SK-N-SH treated with all-trans-retinoic acid at 6 μM for 48 hours (cell line): ENCODE data around the gene CFAP100.

Experiments used
- ATAC-seq: fragments of 200-7000 bp; cut with Tn5 transposase; 3 replicates; pipeline ENCODE4 v1.9.1; 2020; ENCODE audit warnings: mild to moderate bottlenecking, moderate library complexity
- BACH2 ChIP-seq: fragments of 250-450 bp; sonication (Bioruptor Pico); IDR thresholded peaks from 2 replicates; pipeline ENCODE4 v1.9.0; 2021; ENCODE audit warnings: mild to moderate bottlenecking, borderline replicate concordance
- CREB5 ChIP-seq: fragments of 250-450 bp; sonication (Bioruptor Pico); IDR thresholded peaks from 2 replicates; pipeline ENCODE4 v1.5.1; 2020; ENCODE audit warnings: low read depth, mild to moderate bottlenecking, moderate library complexity
- CSDC2 ChIP-seq: fragments of 250-450 bp; sonication (Bioruptor Pico); IDR thresholded peaks from 2 replicates; pipeline ENCODE4 v1.5.0; 2020; ENCODE audit warnings: mild to moderate bottlenecking, moderate library complexity
- ESRRG ChIP-seq: fragments of 250-450 bp; sonication (Bioruptor Pico); IDR thresholded peaks from 2 replicates; pipeline ENCODE4 v1.6.1; 2021; ENCODE audit warnings: mild to moderate bottlenecking
- GLIS3 ChIP-seq: fragments of 250-450 bp; sonication (Bioruptor Pico); IDR thresholded peaks from 2 replicates; pipeline ENCODE4 v1.5.0; 2020; ENCODE audit warnings: mild to moderate bottlenecking, moderate library complexity
- ISL1 ChIP-seq: fragments of 250-450 bp; sonication (Bioruptor Pico); IDR thresholded peaks from 2 replicates; pipeline ENCODE4 v2.1.2; 2022; ENCODE audit warnings: mild to moderate bottlenecking, moderate library complexity
- OSR1 ChIP-seq: fragments of 250-450 bp; sonication (Bioruptor Pico); IDR thresholded peaks from 2 replicates; pipeline ENCODE4 v1.8.0; 2022; ENCODE audit warnings: moderate library complexity, mild to moderate bottlenecking, inconsistent platforms
- PPARA ChIP-seq: fragments of 250-450 bp; sonication (Bioruptor Pico); IDR thresholded peaks from 2 replicates; pipeline ENCODE4 v1.5.0; 2020; ENCODE audit warnings: mild to moderate bottlenecking, borderline replicate concordance
- RARB ChIP-seq: fragments of 250-450 bp; sonication (Bioruptor Pico); IDR thresholded peaks from 2 replicates; pipeline ENCODE4 v1.8.0; 2021; ENCODE audit warnings: mild to moderate bottlenecking, moderate library complexity
- SNAI2 ChIP-seq: fragments of 250-450 bp; sonication (Bioruptor Pico); IDR thresholded peaks from 2 replicates; pipeline ENCODE4 v1.5.0; 2020; ENCODE audit warnings: mild to moderate bottlenecking, moderate library complexity
- TCF4 ChIP-seq: fragments of 250-450 bp; sonication (Bioruptor Pico); IDR thresholded peaks from 2 replicates; pipeline ENCODE4 v1.8.0; 2021; ENCODE audit warnings: mild to moderate bottlenecking, moderate library complexity, borderline replicate concordance
- TOX ChIP-seq: fragments of 250-450 bp; sonication (Bioruptor Pico); IDR thresholded peaks from 2 replicates; pipeline ENCODE4 v1.8.0; 2021; ENCODE audit warnings: mild to moderate bottlenecking, moderate library complexity, borderline replicate concordance
- ZFP3 ChIP-seq: fragments of 250-450 bp; sonication (Bioruptor Pico); IDR thresholded peaks from 2 replicates; pipeline ENCODE4 v1.5.0; 2020; ENCODE audit warnings: mild to moderate bottlenecking, moderate library complexity
- ZFP30 ChIP-seq: fragments of 450-650 bp; formaldehyde crosslinking; IDR thresholded peaks from 2 replicates; pipeline ENCODE4 v1.5.0; 2022; ENCODE audit warnings: mild to moderate bottlenecking, moderate library complexity
- ZNF565 ChIP-seq: fragments of 450-650 bp; formaldehyde crosslinking; conservative IDR thresholded peaks from 2 replicates; pipeline ENCODE4 v1.5.0; 2020; ENCODE audit warnings: low read depth, mild to moderate bottlenecking, moderate library complexity
- ZNF70 ChIP-seq: fragments of 450-650 bp; formaldehyde crosslinking; IDR thresholded peaks from 2 replicates; pipeline ENCODE4 v1.5.0; 2020; ENCODE audit warnings: mild to moderate bottlenecking, moderate library complexity
- ZNF8 ChIP-seq: fragments of 450-650 bp; formaldehyde crosslinking; IDR thresholded peaks from 2 replicates; pipeline ENCODE4 v1.5.0; 2020; ENCODE audit warnings: mild to moderate bottlenecking, moderate library complexity
- TF ChIP-seq, protein P1 (sequence below): fragments of 250-450 bp; sonication (Bioruptor Pico); IDR thresholded peaks from 2 replicates; pipeline ENCODE4 v1.8.0; 2020; ENCODE audit warnings: mild to moderate bottlenecking, moderate library complexity, borderline replicate concordance
- TF ChIP-seq, protein P2 (sequence below): fragments of 250-450 bp; sonication (Bioruptor Pico); IDR thresholded peaks from 2 replicates; pipeline ENCODE4 v1.5.0; 2020; ENCODE audit warnings: mild to moderate bottlenecking, moderate library complexity
- TF ChIP-seq, protein P3 (sequence below): fragments of 250-450 bp; sonication (Bioruptor Pico); IDR thresholded peaks from 2 replicates; pipeline ENCODE4 v1.5.1; 2021; ENCODE audit warnings: mild to moderate bottlenecking, moderate library complexity

Gene CFAP100

DNA sequence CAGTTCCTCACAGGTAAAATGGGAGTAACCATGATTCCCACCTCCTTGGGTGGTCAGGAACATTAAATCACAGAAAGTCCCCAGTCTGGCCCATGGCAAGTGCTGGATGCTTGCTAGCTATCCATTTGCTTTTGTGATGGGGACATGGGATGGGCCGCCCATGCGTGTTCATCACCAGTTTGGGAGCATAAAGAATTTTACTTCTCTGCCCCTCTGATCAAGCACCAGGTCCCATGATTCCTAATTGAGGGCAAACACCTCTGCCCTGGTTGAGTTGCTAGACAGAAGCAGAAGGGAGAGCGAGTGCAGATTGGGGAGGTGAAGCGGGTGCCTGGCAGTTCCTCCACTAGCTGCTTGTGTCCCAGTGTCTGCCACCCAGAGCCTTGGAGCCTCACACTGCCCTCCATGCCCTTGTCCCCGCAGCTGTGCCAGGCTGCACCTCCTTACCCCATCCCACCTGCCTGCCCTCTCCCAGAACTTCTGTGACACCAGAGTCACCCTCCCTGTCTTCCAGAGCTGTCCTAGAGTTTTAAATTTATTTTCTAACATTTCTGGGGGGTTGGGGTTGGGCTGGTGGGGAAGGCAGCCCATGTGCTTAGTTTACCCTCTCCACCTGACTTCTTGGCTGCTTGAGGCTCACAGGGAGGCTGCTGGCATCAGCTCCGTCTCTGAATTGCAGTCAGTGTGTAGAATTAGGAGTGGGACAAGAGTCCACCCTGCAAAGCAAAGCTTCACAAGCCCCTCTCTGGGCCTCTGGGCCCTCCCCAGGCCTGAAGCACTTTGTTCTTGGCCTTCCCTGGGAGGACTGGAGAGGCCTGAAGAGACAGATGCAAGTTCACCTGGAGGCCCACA is 18.4 kb downstream of the CFAP100 start (continued):
- TF ChIP-seq, protein P1, sequence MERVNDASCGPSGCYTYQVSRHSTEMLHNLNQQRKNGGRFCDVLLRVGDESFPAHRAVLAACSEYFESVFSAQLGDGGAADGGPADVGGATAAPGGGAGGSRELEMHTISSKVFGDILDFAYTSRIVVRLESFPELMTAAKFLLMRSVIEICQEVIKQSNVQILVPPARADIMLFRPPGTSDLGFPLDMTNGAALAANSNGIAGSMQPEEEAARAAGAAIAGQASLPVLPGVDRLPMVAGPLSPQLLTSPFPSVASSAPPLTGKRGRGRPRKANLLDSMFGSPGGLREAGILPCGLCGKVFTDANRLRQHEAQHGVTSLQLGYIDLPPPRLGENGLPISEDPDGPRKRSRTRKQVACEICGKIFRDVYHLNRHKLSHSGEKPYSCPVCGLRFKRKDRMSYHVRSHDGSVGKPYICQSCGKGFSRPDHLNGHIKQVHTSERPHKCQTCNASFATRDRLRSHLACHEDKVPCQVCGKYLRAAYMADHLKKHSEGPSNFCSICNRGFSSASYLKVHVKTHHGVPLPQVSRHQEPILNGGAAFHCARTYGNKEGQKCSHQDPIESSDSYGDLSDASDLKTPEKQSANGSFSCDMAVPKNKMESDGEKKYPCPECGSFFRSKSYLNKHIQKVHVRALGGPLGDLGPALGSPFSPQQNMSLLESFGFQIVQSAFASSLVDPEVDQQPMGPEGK: no peak
- TF ChIP-seq SNAI2 (CRISPR knock-in tag) (no peak), ESRRG (CRISPR knock-in tag) (no peak)

GRCh38 chr3:126413693-126414080 is 19.0 kb downstream of the CFAP100 start:
- TF ChIP-seq, protein P1: no peak
- no peak for TF ChIP-seq RARB (CRISPR knock-in tag)
- TF ChIP-seq ZNF8: no peak
- no peak for TF ChIP-seq BACH2
- TF ChIP-seq TOX (CRISPR knock-in tag): no peak
- no peak for TF ChIP-seq CREB5 (CRISPR knock-in tag)
- no peak for TF ChIP-seq ZFP30 (CRISPR knock-in tag)
- TF ChIP-seq ZNF70 (CRISPR knock-in tag): no peak
- TF ChIP-seq PPARA (CRISPR knock-in tag): no peak
- no peak for TF ChIP-seq ZNF565 (CRISPR knock-in tag)
- TF ChIP-seq, protein P2, sequence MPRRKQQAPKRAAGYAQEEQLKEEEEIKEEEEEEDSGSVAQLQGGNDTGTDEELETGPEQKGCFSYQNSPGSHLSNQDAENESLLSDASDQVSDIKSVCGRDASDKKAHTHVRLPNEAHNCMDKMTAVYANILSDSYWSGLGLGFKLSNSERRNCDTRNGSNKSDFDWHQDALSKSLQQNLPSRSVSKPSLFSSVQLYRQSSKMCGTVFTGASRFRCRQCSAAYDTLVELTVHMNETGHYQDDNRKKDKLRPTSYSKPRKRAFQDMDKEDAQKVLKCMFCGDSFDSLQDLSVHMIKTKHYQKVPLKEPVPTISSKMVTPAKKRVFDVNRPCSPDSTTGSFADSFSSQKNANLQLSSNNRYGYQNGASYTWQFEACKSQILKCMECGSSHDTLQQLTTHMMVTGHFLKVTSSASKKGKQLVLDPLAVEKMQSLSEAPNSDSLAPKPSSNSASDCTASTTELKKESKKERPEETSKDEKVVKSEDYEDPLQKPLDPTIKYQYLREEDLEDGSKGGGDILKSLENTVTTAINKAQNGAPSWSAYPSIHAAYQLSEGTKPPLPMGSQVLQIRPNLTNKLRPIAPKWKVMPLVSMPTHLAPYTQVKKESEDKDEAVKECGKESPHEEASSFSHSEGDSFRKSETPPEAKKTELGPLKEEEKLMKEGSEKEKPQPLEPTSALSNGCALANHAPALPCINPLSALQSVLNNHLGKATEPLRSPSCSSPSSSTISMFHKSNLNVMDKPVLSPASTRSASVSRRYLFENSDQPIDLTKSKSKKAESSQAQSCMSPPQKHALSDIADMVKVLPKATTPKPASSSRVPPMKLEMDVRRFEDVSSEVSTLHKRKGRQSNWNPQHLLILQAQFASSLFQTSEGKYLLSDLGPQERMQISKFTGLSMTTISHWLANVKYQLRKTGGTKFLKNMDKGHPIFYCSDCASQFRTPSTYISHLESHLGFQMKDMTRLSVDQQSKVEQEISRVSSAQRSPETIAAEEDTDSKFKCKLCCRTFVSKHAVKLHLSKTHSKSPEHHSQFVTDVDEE (CRISPR knock-in tag): no peak
- no peak for TF ChIP-seq ISL1 (CRISPR knock-in tag)
- no peak for TF ChIP-seq TCF4 (CRISPR knock-in tag)
- no peak for ATAC-seq

- no peak for ATAC-seq
Observed at GRCh38 chr3:126414406-126414805, 19.7 kb downstream of the CFAP100 start.

More at GRCh38 chr3:126414406-126414805, 19.7 kb downstream of the CFAP100 start:
- TF ChIP-seq ESRRG (CRISPR knock-in tag) (no peak), SNAI2 (CRISPR knock-in tag) (no peak), TOX (CRISPR knock-in tag) (no peak), ZFP30 (CRISPR knock-in tag) (no peak), OSR1 (CRISPR knock-in tag) (no peak), ZNF8 (no peak), ZNF70 (CRISPR knock-in tag) (no peak), TCF4 (CRISPR knock-in tag) (no peak), ZNF565 (CRISPR knock-in tag) (no peak), ISL1 (CRISPR knock-in tag) (no peak), CSDC2 (no peak), GLIS3 (CRISPR knock-in tag) (no peak), ZFP3 (CRISPR knock-in tag) (no peak), BACH2 (no peak), RARB (CRISPR knock-in tag) (no peak)
- TF ChIP-seq, protein P3, sequence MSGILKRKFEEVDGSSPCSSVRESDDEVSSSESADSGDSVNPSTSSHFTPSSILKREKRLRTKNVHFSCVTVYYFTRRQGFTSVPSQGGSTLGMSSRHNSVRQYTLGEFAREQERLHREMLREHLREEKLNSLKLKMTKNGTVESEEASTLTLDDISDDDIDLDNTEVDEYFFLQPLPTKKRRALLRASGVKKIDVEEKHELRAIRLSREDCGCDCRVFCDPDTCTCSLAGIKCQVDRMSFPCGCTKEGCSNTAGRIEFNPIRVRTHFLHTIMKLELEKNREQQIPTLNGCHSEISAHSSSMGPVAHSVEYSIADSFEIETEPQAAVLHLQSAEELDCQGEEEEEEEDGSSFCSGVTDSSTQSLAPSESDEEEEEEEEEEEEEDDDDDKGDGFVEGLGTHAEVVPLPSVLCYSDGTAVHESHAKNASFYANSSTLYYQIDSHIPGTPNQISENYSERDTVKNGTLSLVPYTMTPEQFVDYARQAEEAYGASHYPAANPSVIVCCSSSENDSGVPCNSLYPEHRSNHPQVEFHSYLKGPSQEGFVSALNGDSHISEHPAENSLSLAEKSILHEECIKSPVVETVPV (CRISPR knock-in tag): no peak
